Measurements from ENCODE around the gene DIS3L.
A peak's percentile ranks its signal among the peaks of the same experiment; 100 is the strongest.
"Not testable (repeated sequence)": the region's sequence is repeated elsewhere in the genome, so short reads cannot be mapped to it uniquely, and the experiment has no call there.

Gene DIS3L

GRCh38 chr15:66364944-66365528 is 71.7 kb downstream of the DIS3L start:
- no peak for TF ChIP-seq CTCF (IDR thresholded peaks at IDR 0.05; ENCODE audit: extremely low read depth, insufficient read depth, missing control alignments)
- in situ Hi-C loops (cut with MboI; ENCODE audit: low pct_unique_long_range_greater_than_20kb, low sequenced_read_pairs, unreplicated experiment): no loop called here
- DNase-seq (ENCODE audit: low spot score): no peak

- TF ChIP-seq CTCF (IDR thresholded peaks at IDR 0.05; ENCODE audit: extremely low read depth, insufficient read depth, missing control alignments): no peak
- peak; percentile 56 for DNase-seq (ENCODE audit: low spot score)
- in situ Hi-C loops (cut with MboI; ENCODE audit: low pct_unique_long_range_greater_than_20kb, low sequenced_read_pairs, unreplicated experiment): no loop called here
Observed at GRCh38 chr15:66369773-66370651, 76.6 kb downstream of the DIS3L start.

GRCh38 chr15:66374179-66374578 is 80.8 kb downstream of the DIS3L start:
- no peak for DNase-seq (ENCODE audit: low spot score)
- in situ Hi-C loops (cut with MboI; ENCODE audit: low pct_unique_long_range_greater_than_20kb, low sequenced_read_pairs, unreplicated experiment): no loop called here
- TF ChIP-seq CTCF (IDR thresholded peaks at IDR 0.05; ENCODE audit: extremely low read depth, insufficient read depth, missing control alignments): no peak

GRCh38 chr15:66378814-66379430 is 85.6 kb downstream of the DIS3L start:
- TF ChIP-seq CTCF (IDR thresholded peaks at IDR 0.05; ENCODE audit: extremely low read depth, insufficient read depth, missing control alignments): no peak
- no peak for DNase-seq (ENCODE audit: low spot score)
- in situ Hi-C loops (cut with MboI; ENCODE audit: low pct_unique_long_range_greater_than_20kb, low sequenced_read_pairs, unreplicated experiment): no loop called here

- DNase-seq (ENCODE audit: low spot score): not testable (repeated sequence)
- in situ Hi-C loops (cut with MboI; ENCODE audit: low pct_unique_long_range_greater_than_20kb, low sequenced_read_pairs, unreplicated experiment): loop anchor here (10.0 kb wide), 1 partner anchor 113 kb away; the partner anchor contains the start of gene SNAPC5
Observed at GRCh38 chr15:66381376-66381775, 88.0 kb downstream of the DIS3L start.

Measured in GM13977 (cell line).